ENCODE data around the gene DRAP1.
"Not testable (repeated sequence)": the region's sequence is repeated elsewhere in the genome, so short reads cannot be mapped to it uniquely, and the experiment has no call there.

DRAP1 gene

DNA sequence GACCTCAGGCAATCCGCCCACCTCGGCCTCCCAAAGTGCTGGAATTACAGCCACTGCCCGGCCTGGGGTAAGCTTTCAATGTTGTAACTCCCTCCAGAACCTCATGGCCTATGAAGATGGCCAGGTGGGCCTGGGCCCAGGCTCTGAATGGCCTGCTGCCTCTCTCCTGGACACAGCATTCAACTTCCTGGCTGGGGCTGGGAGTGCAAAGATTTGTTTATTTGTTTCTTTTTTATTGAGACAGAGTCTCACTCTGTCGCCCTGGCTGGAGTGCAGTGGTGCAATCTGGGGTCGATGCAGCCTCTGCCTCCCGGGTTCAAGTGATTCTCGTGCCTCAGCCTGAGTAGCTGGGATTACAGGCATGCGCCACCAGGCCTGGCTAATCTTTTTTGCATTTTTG is 25.5 kb downstream of the DRAP1 start:
- no peak for TF ChIP-seq CTCF (IDR thresholded peaks at IDR 0.05; ENCODE audit: unreplicated experiment in 3 of 3)
- Mint-ChIP-seq H3K27ac (no peak overlapping the region), H3K36me3 (ENCODE audit: low read depth) (no peaks in the 10 kb centered on the region), H3K4me3 (no peak overlapping the region), H3K4me1 (peaks cover 6% of the 10 kb centered on the region), H3K27me3 (ENCODE audit: low read depth) (peaks cover 12% of the 10 kb centered on the region), H3K9me3 (no peaks in the 10 kb centered on the region)

DNA sequence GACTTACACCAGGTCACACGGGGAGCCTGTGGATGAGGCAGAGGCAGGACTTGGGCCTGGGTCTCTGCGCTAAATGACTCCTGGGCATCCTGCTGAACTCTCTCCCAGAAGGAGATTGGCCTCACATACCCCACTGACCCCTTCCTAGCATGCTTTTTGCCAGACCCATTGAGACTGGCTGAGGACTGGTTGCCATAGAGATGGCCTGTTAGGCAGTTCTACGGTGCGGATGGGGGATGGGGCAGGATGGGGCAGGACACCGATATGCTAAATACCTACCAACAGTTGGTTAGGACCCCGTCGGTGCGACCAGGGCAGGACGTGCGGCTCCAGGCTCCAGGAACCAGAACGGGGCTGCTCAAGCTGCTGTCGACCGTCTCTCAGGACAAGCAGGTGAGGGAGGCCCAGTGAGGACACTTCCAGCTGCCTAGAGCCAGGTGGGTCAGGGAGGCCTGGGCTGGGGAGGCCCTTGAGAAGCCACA is 26.2 kb downstream of the DRAP1 start, which contains the start of gene TSGA10IP:
Gene TSGA10IP (plus strand): TSS at position 51 of the 482 bp plus-strand sequence. CDS start 196 bp downstream, at position 247.
- H3K36me3 Mint-ChIP-seq (ENCODE audit: low read depth): no peaks in the 10 kb centered on the region
- no peaks in the 10 kb centered on the region for H3K9me3 Mint-ChIP-seq
- H3K4me3 Mint-ChIP-seq: no peak within 1 kb of the TSS
- H3K27ac Mint-ChIP-seq: no peak within 1 kb of the TSS
- H3K4me1 Mint-ChIP-seq: peaks cover 6% of the 10 kb centered on the region
- H3K27me3 Mint-ChIP-seq (ENCODE audit: low read depth): peaks cover 12% of the 10 kb centered on the region
- TF ChIP-seq CTCF (IDR thresholded peaks at IDR 0.05; ENCODE audit: unreplicated experiment in 3 of 3): no peak

- Mint-ChIP-seq H3K4me3 (no peak overlapping the region), H3K9me3 (no peaks in the 10 kb centered on the region), H3K4me1 (peaks cover 6% of the 10 kb centered on the region), H3K36me3 (ENCODE audit: low read depth) (no peaks in the 10 kb centered on the region), H3K27ac (no peak overlapping the region), H3K27me3 (ENCODE audit: low read depth) (peaks cover 12% of the 10 kb centered on the region)
- TF ChIP-seq CTCF (IDR thresholded peaks at IDR 0.05; ENCODE audit: unreplicated experiment in 3 of 3): no peak
Observed at GRCh38 chr11:65945941-65946558, 26.8 kb downstream of the DRAP1 start.

DNA sequence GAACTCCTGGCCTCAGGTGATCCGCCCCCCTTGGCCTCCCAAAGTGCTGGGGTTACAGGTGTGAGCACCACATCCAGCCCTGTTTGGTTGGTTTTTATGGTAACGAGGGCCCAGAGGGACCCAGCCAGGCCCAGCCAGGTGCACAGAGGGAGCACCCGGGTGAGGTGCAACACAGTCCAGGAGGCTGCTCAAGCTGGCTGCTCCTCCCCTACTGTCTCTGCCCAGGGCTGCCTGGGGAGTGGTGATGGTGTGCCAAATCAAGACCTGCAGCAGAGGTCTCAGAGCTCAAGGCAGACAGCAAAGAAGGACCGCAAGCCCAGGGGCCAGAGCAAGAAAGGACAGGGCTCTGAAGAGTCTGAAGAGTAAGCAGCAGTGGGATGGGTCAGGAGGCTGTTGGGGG is 27.4 kb downstream of the DRAP1 start:
- no peak for TF ChIP-seq CTCF (IDR thresholded peaks at IDR 0.05; ENCODE audit: unreplicated experiment in 3 of 3)
- Mint-ChIP-seq H3K36me3 (ENCODE audit: low read depth) (no peaks in the 10 kb centered on the region), H3K27me3 (ENCODE audit: low read depth) (peaks cover 8% of the 10 kb centered on the region), H3K27ac (no peak overlapping the region), H3K4me3 (no peak overlapping the region), H3K9me3 (no peaks in the 10 kb centered on the region), H3K4me1 (peaks cover under 1% of the 10 kb centered on the region)

- Mint-ChIP-seq H3K36me3 (ENCODE audit: low read depth) (no peaks in the 10 kb centered on the region), H3K4me3 (no peak overlapping the region), H3K4me1 (no peaks in the 10 kb centered on the region), H3K9me3 (no peaks in the 10 kb centered on the region), H3K27ac (no peak overlapping the region), H3K27me3 (ENCODE audit: low read depth) (peaks cover 12% of the 10 kb centered on the region)
- no peak for TF ChIP-seq CTCF (IDR thresholded peaks at IDR 0.05; ENCODE audit: unreplicated experiment in 3 of 3)
Observed at GRCh38 chr11:65947133-65947532, 27.9 kb downstream of the DRAP1 start.

DNA sequence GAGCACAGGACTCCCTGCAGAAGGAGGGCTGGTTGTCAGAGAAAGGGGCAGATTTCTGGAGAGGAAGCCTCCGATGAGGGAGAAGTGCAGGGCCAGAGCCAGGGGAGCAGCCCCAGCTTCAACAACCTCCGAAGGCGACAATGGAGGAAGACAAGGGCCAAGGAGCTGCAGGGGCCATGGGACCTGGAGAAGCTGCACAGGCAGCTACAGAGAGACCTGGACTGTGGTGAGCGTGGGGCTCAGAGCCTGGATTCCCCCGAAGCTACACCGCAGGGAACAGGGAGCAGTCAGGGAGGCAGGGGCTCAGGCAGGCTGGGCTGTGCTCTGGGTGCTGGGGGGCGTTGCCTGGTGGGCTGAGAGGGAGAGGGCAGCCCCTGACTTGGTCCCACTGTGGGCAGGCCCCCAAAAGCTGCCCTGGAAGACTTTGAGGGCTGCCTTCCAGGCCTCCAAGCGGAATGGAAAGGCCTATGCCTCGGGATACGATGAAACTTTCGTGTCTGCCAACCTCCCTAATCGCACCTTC is 28.4 kb downstream of the DRAP1 start:
- no peak overlapping the region for H3K4me3 Mint-ChIP-seq
- H3K9me3 Mint-ChIP-seq: no peaks in the 10 kb centered on the region
- no peaks in the 10 kb centered on the region for H3K4me1 Mint-ChIP-seq
- peaks cover 11% of the 10 kb centered on the region for H3K27me3 Mint-ChIP-seq (ENCODE audit: low read depth)
- no peaks in the 10 kb centered on the region for H3K36me3 Mint-ChIP-seq (ENCODE audit: low read depth)
- no peak overlapping the region for H3K27ac Mint-ChIP-seq
- TF ChIP-seq CTCF (IDR thresholded peaks at IDR 0.05; ENCODE audit: unreplicated experiment in 3 of 3): no peak

- not testable (repeated sequence) for H3K9me3 Mint-ChIP-seq; H3K4me3 Mint-ChIP-seq; H3K4me1 Mint-ChIP-seq; H3K36me3 Mint-ChIP-seq (ENCODE audit: low read depth); H3K27ac Mint-ChIP-seq
- peaks cover 11% of the 10 kb centered on the region for H3K27me3 Mint-ChIP-seq (ENCODE audit: low read depth)
Observed at GRCh38 chr11:65950711-65951110, 31.5 kb downstream of the DRAP1 start.

GRCh38 chr11:65951641-65952040 is 32.4 kb downstream of the DRAP1 start:
- not testable (repeated sequence) for H3K36me3 Mint-ChIP-seq (ENCODE audit: low read depth); H3K4me3 Mint-ChIP-seq; H3K9me3 Mint-ChIP-seq; H3K4me1 Mint-ChIP-seq; H3K27ac Mint-ChIP-seq
- peaks cover 11% of the 10 kb centered on the region for H3K27me3 Mint-ChIP-seq (ENCODE audit: low read depth)
